Measurements from ENCODE around the gene FHDC1.

Gene FHDC1

GRCh38 chr4:153014460-153014859, 78.3 kb downstream of the FHDC1 start:
- no peak for FAIRE-seq

- FAIRE-seq, result no peak
These were observed 80.5 kb downstream of the FHDC1 start for GRCh38 chr4:153016592-153016991.

GRCh38 chr4:153018031-153018430, 81.9 kb downstream of the FHDC1 start:
- FAIRE-seq, result no peak

GRCh38 chr4:153018684-153019083, 82.6 kb downstream of the FHDC1 start:
- FAIRE-seq, result no peak

GRCh38 chr4:153019906-153020305, 83.8 kb downstream of the FHDC1 start:
- no peak for FAIRE-seq

- no peak for FAIRE-seq
These were observed 84.3 kb downstream of the FHDC1 start for GRCh38 chr4:153020457-153020856.

- FAIRE-seq, result no peak
These were observed 85.2 kb downstream of the FHDC1 start for GRCh38 chr4:153021276-153021675.

GRCh38 chr4:153022241-153022715, 86.2 kb downstream of the FHDC1 start:
- no peak for FAIRE-seq

- FAIRE-seq, result no peak
These were observed 87.0 kb downstream of the FHDC1 start for GRCh38 chr4:153023139-153023538.

- FAIRE-seq, result no peak
These were observed 87.7 kb downstream of the FHDC1 start for GRCh38 chr4:153023692-153024394.

- FAIRE-seq, result no peak
These were observed 88.3 kb downstream of the FHDC1 start for GRCh38 chr4:153024466-153024865.

GRCh38 chr4:153025406-153025805, 89.3 kb downstream of the FHDC1 start:
- FAIRE-seq, result no peak

- FAIRE-seq, result no peak
These were observed 90.6 kb downstream of the FHDC1 start for GRCh38 chr4:153026591-153027346.

GRCh38 chr4:153027866-153028265, 91.7 kb downstream of the FHDC1 start:
- FAIRE-seq, result no peak

GRCh38 chr4:153028535-153028934, 92.4 kb downstream of the FHDC1 start:
- FAIRE-seq, result no peak
